Aorta (tissue), 5 donors: ENCODE measurements around the gene FOXS1. TPM values are rescaled to one million over a fixed set of nuclear protein-coding genes. Genes with fewer than 3 reads are reported as not detected.
A peak's percentile ranks its signal among the peaks of the same experiment; 100 is the strongest.
"Not testable (repeated sequence)": the region's sequence is repeated elsewhere in the genome, so short reads cannot be mapped to it uniquely, and the experiment has no call there.

Experiments
- ATAC-seq: fragments of 200-7000 bp; cut with Tn5 transposase; one replicate; pipeline ENCODE4 v1.9.1; 2022; ENCODE audit warnings: moderate library complexity; ENCODE audit not compliant: low FRiP score
- DNase-seq, 2 donors: peaks; one replicate each; pipeline ENCODE4 v3.0.0-alpha.2; 2020
- H3K27ac ChIP-seq, 2 donors: one replicate each; pipeline ENCODE4 v1.5.1; 2013; ENCODE audit warnings: low read length in 2 of 2, mild to moderate bottlenecking in 2 of 2, moderate library complexity in 2 of 2, control low read depth in 1 of 2, inconsistent platforms in 1 of 2, low read depth in 1 of 2
- H3K27me3 ChIP-seq, 2 donors: one replicate each; pipeline ENCODE4 v1.6.1; 2013; ENCODE audit warnings: control low read depth in 1 of 2, low read length in 1 of 2, mild to moderate bottlenecking in 1 of 2, moderate library complexity in 1 of 2; ENCODE audit not compliant: insufficient read depth in 2 of 2, control insufficient read depth in 1 of 2
- H3K36me3 ChIP-seq, 2 donors: one replicate each; pipeline ENCODE4 v1.6.1; 2013; ENCODE audit warnings: control low read depth in 1 of 2, low read length in 1 of 2, mild to moderate bottlenecking in 1 of 2; ENCODE audit not compliant: insufficient read depth in 2 of 2, control insufficient read depth in 1 of 2
- H3K4me1 ChIP-seq, 2 donors: one replicate each; pipeline ENCODE4 v1.6.1; 2013; ENCODE audit warnings: low read length in 2 of 2, control low read depth in 1 of 2, mild to moderate bottlenecking in 1 of 2, moderate library complexity in 1 of 2; ENCODE audit not compliant: insufficient read depth in 2 of 2, control insufficient read depth in 1 of 2
- H3K4me3 ChIP-seq, 2 donors: one replicate each; pipeline ENCODE4 v1.5.1; 2013; ENCODE audit warnings: low read length in 2 of 2, control low read depth in 1 of 2, mild to moderate bottlenecking in 1 of 2
- H3K9me3 ChIP-seq: one replicate; pipeline ENCODE4 v1.6.1; 2013; ENCODE audit warnings: mild to moderate bottlenecking, low read length; ENCODE audit not compliant: control insufficient read depth
- WGBS, 2 donors: extraction: QIAGEN DNeasy Blood & Tissue Kit; methylation state at CpG; one replicate each; pipeline ENCODE4 v1.1.7; 2013; 5-methylcytosine and 5-hydroxymethylcytosine counted together
- intact Hi-C, 2 donors: fragments of 100-400 bp; cut with DNase I; formaldehyde crosslinking; loops; one replicate each; pipeline versions ENCODE4 v1.14.2 to v1.15.0; 2022
- polyA plus RNA-seq, 2 donors: library from polyadenylated mRNA; stranded (reverse); fragments of 200-250 nt; gene quantifications; one replicate each; pipeline ENCODE4 v1.2.3, GENCODE V29; 2013
- total RNA-seq, 2 donors: library from RNA; stranded (reverse); fragmentation: NEBNext Ultra II Directional; extraction: Animal tissue kit (Norgen Biotek cat#: 25700); gene quantifications; one replicate each; pipeline ENCODE4 v1.2.1, GENCODE V29; 2021
- donor health status: healthy with polysubstance abuse.
- donor health status: Bipolar disorder and iron deficiency.
- donor health status: DM: no; HTN: no; CAD: no.
- donor health status: DM: no; HTN: no; CAD: no.
- donor health status: DM: yes; HTN: yes; CAD: no.

The FOXS1 gene
- total and polyA plus RNA-seq, 4 donors, result 10.0 to 76.4 (median 15.8) TPM

GRCh38 chr20:31817461-31817860 lies 27.9 kb downstream of the FOXS1 start:
- no peak for ATAC-seq
- no peaks in the 10 kb centered on the region for H3K36me3 ChIP-seq
- no peak overlapping the region for H3K4me3 ChIP-seq
- intact Hi-C loops, result loop anchor here in 1 of 2 donors (5.0 kb wide), 1 partner anchor 80 kb away; the partner anchor contains the start of gene TPX2
- no peak for DNase-seq
- H3K9me3 ChIP-seq, result no peaks in the 10 kb centered on the region
- H3K27ac ChIP-seq, result peak overlapping the region in 1 of 2 donors; percentile 10
- WGBS, 2 donors, result 91 to 94% methylated on average over 5 of the region's 5 CpGs
- H3K27me3 ChIP-seq, result no peaks in the 10 kb centered on the region
- peaks cover 2% of the 10 kb centered on the region in 2 donors for H3K4me1 ChIP-seq

DNA sequence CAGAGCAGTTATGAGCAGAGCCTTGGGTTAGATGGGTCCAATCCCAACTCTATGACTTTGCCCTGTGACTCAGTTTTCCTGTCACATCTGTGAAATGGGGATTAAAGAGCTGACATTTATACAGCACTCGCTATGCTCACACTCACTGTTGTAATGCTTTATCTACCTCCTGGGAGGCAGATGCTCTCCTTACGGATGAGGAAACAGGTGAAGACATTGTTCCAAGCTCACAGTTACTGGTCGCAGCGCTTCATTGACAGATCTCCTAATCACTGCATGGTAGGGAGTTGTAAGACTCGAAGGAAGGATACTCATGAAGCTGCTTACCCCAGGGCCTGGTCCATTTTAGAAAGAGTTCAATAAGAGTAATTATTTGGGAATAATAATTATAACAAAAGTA lies 29.2 kb downstream of the FOXS1 start:
- Histone ChIP-seq H3K27me3 (no peaks in the 10 kb centered on the region), H3K4me3 (no peak overlapping the region), H3K27ac (peak overlapping the region; percentile 78 to 88), H3K9me3 (no peaks in the 10 kb centered on the region), H3K36me3 (no peaks in the 10 kb centered on the region), H3K4me1 (peaks cover 4 to 5% of the 10 kb centered on the region in 2 donors)
- DNase-seq, result no peak
- intact Hi-C loops, result loop anchor here in 1 of 2 donors (5.0 kb wide), 1 partner anchor 79 kb away; the partner anchor contains the start of gene TPX2
- ATAC-seq, result no peak
- 94 to 97% methylated on average over 5 of the region's 5 CpGs for WGBS, 2 donors

DNA sequence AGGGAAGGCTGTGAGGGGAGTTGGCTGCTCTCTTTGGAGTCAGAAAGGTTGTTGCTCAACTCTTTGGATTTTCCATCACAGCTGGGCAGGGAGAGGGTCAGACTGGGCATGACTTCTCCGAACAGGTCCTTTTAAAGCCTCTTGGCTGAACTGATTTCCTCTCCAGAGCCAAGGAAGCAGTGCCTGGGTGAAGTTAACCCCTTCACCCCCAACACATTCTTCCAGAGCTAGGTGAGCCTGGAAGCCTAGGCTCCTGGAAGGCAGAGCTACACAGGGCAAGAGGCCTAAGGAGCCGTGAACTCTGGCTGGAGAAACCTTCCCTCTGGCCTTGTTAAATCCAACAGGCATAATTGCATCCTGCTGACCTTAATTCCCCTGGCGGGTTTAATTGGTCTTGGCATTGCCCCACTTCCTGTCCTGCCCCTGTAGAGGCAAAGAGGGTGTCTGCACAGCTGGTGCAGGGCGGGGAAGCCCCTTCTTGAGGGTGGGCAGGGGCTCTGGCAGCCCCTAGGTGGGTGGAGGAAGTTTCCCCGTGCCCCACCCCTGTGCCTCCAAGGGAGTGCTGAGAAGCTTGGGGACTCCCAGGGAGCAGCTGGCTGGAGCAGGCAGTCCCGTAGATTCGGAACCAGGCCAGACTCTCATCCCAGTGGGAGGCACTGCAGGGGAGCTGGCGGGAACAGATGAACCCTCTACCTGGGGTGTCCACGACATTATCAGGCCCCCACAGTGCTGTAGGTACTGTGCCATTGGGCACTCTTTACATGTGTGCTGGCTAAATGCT lies 29.8 kb downstream of the FOXS1 start:
- Histone ChIP-seq H3K27me3 (no peaks in the 10 kb centered on the region), H3K4me1 (peaks cover 4 to 5% of the 10 kb centered on the region in 2 donors), H3K36me3 (no peaks in the 10 kb centered on the region), H3K9me3 (no peaks in the 10 kb centered on the region), H3K27ac (peak overlapping the region; percentile 78 to 88), H3K4me3 (no peak overlapping the region)
- peak; percentile 66 for ATAC-seq
- intact Hi-C loops, result loop anchor here in 1 of 2 donors (5.0 kb wide), 1 partner anchor 78 kb away; the partner anchor contains the start of gene TPX2
- 5% methylated on average over 9 of the region's 9 CpGs for WGBS, 2 donors
- DNase-seq, result peak in 1 of 2 donors; percentile 62

- H3K4me3 ChIP-seq, ATAC-seq, H3K4me1 ChIP-seq, H3K9me3 ChIP-seq, intact Hi-C loops, H3K27me3 ChIP-seq, DNase-seq, H3K36me3 ChIP-seq: not testable (repeated sequence)
- 26 to 29% methylated on average over 7 of the region's 7 CpGs for WGBS, 2 donors
- peak overlapping the region; percentile 2 to 44 for H3K27ac ChIP-seq
Measured at GRCh38 chr20:31814142-31814541, 31.3 kb downstream of the FOXS1 start.

- Histone ChIP-seq H3K27ac (peak overlapping the region; percentile 44 to 73), H3K4me1 (peaks cover 4 to 9% of the 10 kb centered on the region in 2 donors), H3K27me3 (no peaks in the 10 kb centered on the region), H3K9me3 (no peaks in the 10 kb centered on the region), H3K4me3 (no peak overlapping the region), H3K36me3 (no peaks in the 10 kb centered on the region)
- DNase-seq (no peak), ATAC-seq (no peak)
- intact Hi-C loops, result no loop called here
Measured at GRCh38 chr20:31813611-31814010, 31.8 kb downstream of the FOXS1 start.

GRCh38 chr20:31811796-31812728 lies 33.3 kb downstream of the FOXS1 start:
- intact Hi-C loops, result no loop called here
- ATAC-seq (no peak), DNase-seq (no peak)
- WGBS, 2 donors, result 7 to 12% methylated on average over 15 of the region's 15 CpGs
- H3K27me3 ChIP-seq, result no peaks in the 10 kb centered on the region
- H3K9me3 ChIP-seq, result no peaks in the 10 kb centered on the region
- peak overlapping the region; percentile 77 to 90 for H3K27ac ChIP-seq
- no peak overlapping the region for H3K4me3 ChIP-seq
- H3K4me1 ChIP-seq, result peaks cover 4 to 9% of the 10 kb centered on the region in 2 donors
- no peaks in the 10 kb centered on the region for H3K36me3 ChIP-seq

DNA sequence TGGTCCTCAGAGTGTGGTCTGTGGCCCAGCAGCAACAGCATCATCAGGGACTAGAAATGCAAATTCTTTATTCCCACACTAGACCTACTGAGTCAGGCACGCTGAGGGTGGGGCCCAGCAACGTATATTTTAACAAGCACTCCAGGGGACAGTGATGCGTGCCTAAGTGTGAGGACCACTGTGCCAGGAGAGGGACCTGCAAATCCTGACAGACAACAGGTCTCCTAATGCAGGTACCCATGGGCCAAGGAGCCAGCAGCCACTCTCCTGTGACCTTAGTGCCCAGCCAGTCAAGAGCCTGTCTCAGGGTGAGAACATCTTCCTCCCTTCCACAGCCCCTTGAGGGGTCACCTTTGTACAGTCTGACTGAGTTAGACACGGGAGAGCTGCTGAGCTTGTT lies 34.2 kb downstream of the FOXS1 start:
- Histone ChIP-seq H3K4me3 (no peak overlapping the region), H3K9me3 (no peaks in the 10 kb centered on the region), H3K27me3 (no peaks in the 10 kb centered on the region), H3K36me3 (no peaks in the 10 kb centered on the region), H3K4me1 (peaks cover 6 to 9% of the 10 kb centered on the region in 2 donors), H3K27ac (peak overlapping the region; percentile 32 to 90)
- intact Hi-C loops, result no loop called here
- DNase-seq, result no peak
- 68 to 73% methylated on average over 4 of the region's 4 CpGs for WGBS, 2 donors
- ATAC-seq, result no peak

DNA sequence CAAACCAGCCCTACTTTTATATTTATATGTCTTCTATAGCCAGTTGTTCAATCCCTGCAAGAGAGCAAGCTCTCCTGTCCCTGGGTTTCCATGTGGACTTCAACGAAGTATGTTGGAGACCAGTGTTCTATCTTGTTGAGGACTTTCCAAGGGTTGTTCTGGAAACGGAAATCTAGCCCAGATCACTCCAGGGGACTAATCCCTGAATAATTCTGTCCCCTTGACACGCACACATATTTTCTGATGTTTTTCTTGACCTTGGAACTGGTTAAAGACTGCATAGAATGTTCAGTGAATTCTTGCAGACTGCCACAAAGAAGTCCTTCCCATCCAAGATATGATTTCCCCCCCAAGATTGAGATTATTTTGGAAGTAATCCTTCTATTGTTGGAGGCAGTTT lies 35.7 kb downstream of the FOXS1 start:
- H3K36me3 ChIP-seq, result no peaks in the 10 kb centered on the region
- WGBS, 2 donors, result 6 to 7% methylated on average over 3 of the region's 3 CpGs
- intact Hi-C loops, result loop anchor here in 1 of 2 donors (10.0 kb wide), 1 partner anchor 155 kb away; no protein-coding TSS in a partner anchor
- peak; percentile 24 for ATAC-seq
- H3K4me1 ChIP-seq, result peaks cover 6 to 9% of the 10 kb centered on the region in 2 donors
- no peak overlapping the region for H3K4me3 ChIP-seq
- H3K27me3 ChIP-seq, result no peaks in the 10 kb centered on the region
- H3K27ac ChIP-seq, result peak overlapping the region; percentile 62 to 94
- H3K9me3 ChIP-seq, result no peaks in the 10 kb centered on the region
- DNase-seq, result no peak
